ENCODE results near the gene PHACTR3. TPM values are rescaled to one million over a fixed set of nuclear protein-coding genes. Genes with fewer than 3 reads are reported as not detected.

PHACTR3 gene
- total RNA-seq, 1 experiment from 2014 or later: not detected

GRCh38 chr20:59789686-59790085 is 185.3 kb downstream of the PHACTR3 start:
- DNase-seq: peak; percentile 18
- Histone ChIP-seq H3K23me2 (ENCODE audit: insufficient read length, low read depth, low read length, poor library complexity, severe bottlenecking) (no peaks in the 10 kb centered on the region), H3K18ac (ENCODE audit: insufficient read length, low read depth, low read length) (no peak overlapping the region), H3K9me3 (ENCODE audit: control insufficient read depth, low read depth, low read length) (no peaks in the 10 kb centered on the region), H3K4me1 (ENCODE audit: insufficient read depth, low read length) (no peaks in the 10 kb centered on the region), H2BK20ac (ENCODE audit: low read depth, low read length, poor library complexity, severe bottlenecking) (no peak overlapping the region), H3K9ac (ENCODE audit: extremely low read depth, insufficient read length, low read length) (no peak overlapping the region), H4K91ac (ENCODE audit: insufficient read length, low read depth, low read length) (no peak overlapping the region), H2BK120ac (ENCODE audit: low read depth, low read length, poor library complexity, severe bottlenecking) (no peak overlapping the region), H2AFZ (ENCODE audit: low read length) (no peak overlapping the region), H3K56ac (ENCODE audit: insufficient read length, low read depth, low read length) (no peak overlapping the region), H3K27ac (ENCODE audit: insufficient read length, low read depth, low read length) (no peak overlapping the region), H3T11ph (ENCODE audit: low read length) (no peak overlapping the region), H3K79me2 (ENCODE audit: insufficient read depth, low read length) (no peaks in the 10 kb centered on the region), H4K20me1 (ENCODE audit: control insufficient read depth, insufficient read depth, insufficient read length) (no peaks in the 10 kb centered on the region), H3K27me3 (ENCODE audit: insufficient read depth, low read length) (no peaks in the 10 kb centered on the region), H3K4ac (ENCODE audit: low read depth, low read length) (no peak overlapping the region), H3K14ac (ENCODE audit: insufficient read depth, low read length) (no peak overlapping the region), H3K4me2 (ENCODE audit: insufficient read depth, insufficient read length, low read length) (no peak overlapping the region), H3K79me1 (ENCODE audit: insufficient read depth, low read depth, low read length, poor library complexity, severe bottlenecking) (no peaks in the 10 kb centered on the region), H2BK12ac (ENCODE audit: insufficient read length, low read depth, low read length) (no peak overlapping the region), H4K5ac (ENCODE audit: insufficient read length, low read depth, low read length) (no peak overlapping the region), H2BK15ac (ENCODE audit: low read depth, low read length) (no peak overlapping the region), H2AK5ac (ENCODE audit: insufficient read length, low read length) (no peak overlapping the region), H3K23ac (ENCODE audit: insufficient read length, low read depth, low read length) (no peak overlapping the region), H4K8ac (replicated peaks; ENCODE audit: insufficient read length, low read depth, low read length) (no peak overlapping the region), H2BK5ac (ENCODE audit: insufficient read length, low read length) (no peak overlapping the region)
- Mint-ChIP-seq H3K27ac (no peak overlapping the region), H3K36me3 (ENCODE audit: insufficient read depth in 1 of 3, low read depth in 3 of 3) (no peaks in the 10 kb centered on the region; a peak in 1 of 7 replicates), H3K27me3 (ENCODE audit: low read depth) (peaks cover 35% of the 10 kb centered on the region), H3K9me3 (peaks cover 15 to 47% of the 10 kb centered on the region in 2 experiments), H3K4me3 (no peak overlapping the region), H3K4me1 (peaks cover 0 to 5% of the 10 kb centered on the region in 2 experiments; a peak in 2 of 4 replicates)
- no peak for TF ChIP-seq CTCF (conservative IDR thresholded peaks at IDR 0.05)
- no CpG with 5 or more reads among the region's 2 CpGs for WGBS (ENCODE audit: extremely low coverage, insufficient read length, low lambda C conversion rate)

Measured in H9 (cell line).